Measurements from ENCODE around the gene ADCY3. TPM values are rescaled to one million over a fixed set of nuclear protein-coding genes. Genes with fewer than 3 reads are reported as not detected.

ADCY3 gene
- total RNA-seq, 1 donor from 2014 or later: 38.6 TPM

GRCh38 chr2:24860631-24861030 is 59.4 kb downstream of the ADCY3 start:
- DNase-seq (ENCODE audit: low spot score in 2 of 2, unreplicated experiment in 2 of 2): no peak
- Mint-ChIP-seq H3K4me1 (peaks cover 4% of the 10 kb centered on the region), H3K27me3 (ENCODE audit: low read depth) (no peaks in the 10 kb centered on the region), H3K9me3 (no peaks in the 10 kb centered on the region), H3K36me3 (no peaks in the 10 kb centered on the region), H3K27ac (no peak overlapping the region), H3K4me3 (no peak overlapping the region)
- TF ChIP-seq CTCF (IDR thresholded peaks at IDR 0.05; ENCODE audit: unreplicated experiment): no peak

- TF ChIP-seq CTCF (IDR thresholded peaks at IDR 0.05; ENCODE audit: unreplicated experiment): no peak
- H3K4me1 Mint-ChIP-seq: peaks cover 6% of the 10 kb centered on the region
- H3K27ac Mint-ChIP-seq: no peak overlapping the region
- H3K9me3 Mint-ChIP-seq: no peaks in the 10 kb centered on the region
- DNase-seq (ENCODE audit: low spot score in 2 of 2, unreplicated experiment in 2 of 2): no peak
- H3K27me3 Mint-ChIP-seq (ENCODE audit: low read depth): no peaks in the 10 kb centered on the region
- no peaks in the 10 kb centered on the region for H3K36me3 Mint-ChIP-seq
- H3K4me3 Mint-ChIP-seq: no peak overlapping the region
Observed at GRCh38 chr2:24859968-24860600, 60.0 kb downstream of the ADCY3 start.

- no peaks in the 10 kb centered on the region for H3K36me3 Mint-ChIP-seq
- no peak overlapping the region for H3K4me3 Mint-ChIP-seq
- H3K9me3 Mint-ChIP-seq: no peaks in the 10 kb centered on the region
- H3K27ac Mint-ChIP-seq: no peak overlapping the region
- no peaks in the 10 kb centered on the region for H3K27me3 Mint-ChIP-seq (ENCODE audit: low read depth)
- no peak for TF ChIP-seq CTCF (IDR thresholded peaks at IDR 0.05; ENCODE audit: unreplicated experiment)
- DNase-seq (ENCODE audit: low spot score in 2 of 2, unreplicated experiment in 2 of 2): no peak
- H3K4me1 Mint-ChIP-seq: peaks cover 6% of the 10 kb centered on the region
Observed at GRCh38 chr2:24858996-24859395, 61.0 kb downstream of the ADCY3 start.

- Mint-ChIP-seq H3K27ac (no peak overlapping the region), H3K36me3 (no peaks in the 10 kb centered on the region), H3K27me3 (ENCODE audit: low read depth) (no peaks in the 10 kb centered on the region), H3K4me3 (no peak overlapping the region), H3K4me1 (peaks cover 6% of the 10 kb centered on the region), H3K9me3 (no peaks in the 10 kb centered on the region)
- TF ChIP-seq CTCF (IDR thresholded peaks at IDR 0.05; ENCODE audit: unreplicated experiment): no peak
- no peak for DNase-seq (ENCODE audit: low spot score in 2 of 2, unreplicated experiment in 2 of 2)
Observed at GRCh38 chr2:24857746-24858145, 62.3 kb downstream of the ADCY3 start.

GRCh38 chr2:24856791-24857211 is 63.2 kb downstream of the ADCY3 start:
- no peak overlapping the region for H3K4me3 Mint-ChIP-seq
- H3K27ac Mint-ChIP-seq: no peak overlapping the region
- no peak for DNase-seq (ENCODE audit: low spot score in 2 of 2, unreplicated experiment in 2 of 2)
- H3K4me1 Mint-ChIP-seq: peaks cover 6% of the 10 kb centered on the region
- no peak for TF ChIP-seq CTCF (IDR thresholded peaks at IDR 0.05; ENCODE audit: unreplicated experiment)
- H3K36me3 Mint-ChIP-seq: peaks cover under 1% of the 10 kb centered on the region
- no peaks in the 10 kb centered on the region for H3K27me3 Mint-ChIP-seq (ENCODE audit: low read depth)
- no peaks in the 10 kb centered on the region for H3K9me3 Mint-ChIP-seq

- no peak for DNase-seq (ENCODE audit: low spot score in 2 of 2, unreplicated experiment in 2 of 2)
- Mint-ChIP-seq H3K27me3 (ENCODE audit: low read depth) (no peaks in the 10 kb centered on the region), H3K4me1 (peaks cover 6% of the 10 kb centered on the region), H3K9me3 (no peaks in the 10 kb centered on the region), H3K36me3 (peaks cover 4% of the 10 kb centered on the region), H3K4me3 (no peak overlapping the region), H3K27ac (no peak overlapping the region)
- no peak for TF ChIP-seq CTCF (IDR thresholded peaks at IDR 0.05; ENCODE audit: unreplicated experiment)
Observed at GRCh38 chr2:24855726-24856125, 64.3 kb downstream of the ADCY3 start.
